KG1 (cell line): ENCODE data around the gene KIFAP3.
"Not testable (repeated sequence)": the region's sequence is repeated elsewhere in the genome, so short reads cannot be mapped to it uniquely, and the experiment has no call there.

Source experiments
- DNase-seq: peaks from one replicate; lab custom pipeline; 2025; lab: John Stamatoyannopoulos, UW

The KIFAP3 gene

DNA sequence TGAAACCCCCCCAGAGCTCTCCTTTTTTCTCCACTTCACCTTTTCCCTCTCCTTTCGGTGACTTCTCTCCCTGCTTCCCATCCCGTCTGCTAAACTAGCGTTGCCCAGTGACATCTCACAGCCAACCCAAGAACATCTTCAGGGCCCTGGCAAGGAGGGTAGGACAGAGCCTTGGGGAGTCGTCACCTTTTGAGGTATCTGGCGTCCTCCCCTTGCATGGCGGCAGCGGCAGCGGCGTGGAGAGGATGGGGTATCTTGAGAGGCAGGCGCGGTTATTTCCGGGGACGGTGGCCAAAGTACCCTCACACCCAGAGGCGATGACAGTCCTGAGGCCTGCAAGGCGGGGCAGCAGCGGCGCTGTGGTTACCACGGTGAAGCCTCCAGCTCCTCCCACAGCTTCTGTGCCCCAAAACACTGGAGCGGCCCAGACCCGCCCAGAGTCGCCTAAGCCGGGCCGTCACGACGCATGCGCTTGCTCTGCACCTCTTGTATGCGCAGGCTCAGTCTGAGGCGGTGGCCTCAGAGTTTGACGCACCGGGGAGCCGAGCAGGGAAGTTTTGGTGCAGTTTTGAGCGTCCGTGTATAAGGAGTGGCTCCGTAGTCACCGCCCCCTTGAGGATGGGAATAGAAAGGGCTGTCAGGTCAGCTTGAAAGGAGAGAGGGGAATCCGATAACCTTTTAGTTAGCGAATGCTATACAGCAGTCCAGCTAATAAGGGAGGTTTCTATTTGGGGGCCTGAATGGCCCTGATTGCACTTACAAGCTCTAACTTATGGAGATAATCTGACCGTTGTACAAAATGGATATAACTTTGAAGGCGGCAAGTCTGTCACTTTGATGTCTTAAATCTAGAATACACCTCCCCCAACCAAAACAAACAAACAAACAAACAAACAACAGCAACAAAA is at the start of gene KIFAP3:
Gene KIFAP3, minus strand, starts transcription at position 446 of the 908 bp plus-strand sequence. Its CDS starts 228 bp downstream, at position 218.
- DNase-seq: peak; percentile 95

DNA sequence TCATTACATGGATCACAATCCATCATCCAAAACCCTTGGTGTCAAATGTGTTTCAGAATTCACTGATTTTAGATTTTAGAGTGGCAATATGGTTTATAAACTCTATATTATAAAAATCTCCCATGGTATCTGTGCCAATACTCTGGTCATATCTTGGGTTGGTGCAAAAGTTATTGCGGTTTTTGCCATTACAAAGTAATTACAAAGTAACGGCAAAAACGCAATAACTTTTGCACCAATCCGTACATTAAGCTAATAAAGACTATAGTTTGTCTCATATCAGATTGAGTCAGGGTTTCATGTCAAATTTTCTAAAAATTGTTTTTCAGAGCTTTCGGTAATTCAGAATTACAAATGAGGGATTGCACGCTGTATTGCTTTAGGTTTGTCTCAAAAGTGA is 47.9 kb upstream of the KIFAP3 start:
- no peak for DNase-seq

- no peak for DNase-seq
Measured at GRCh38 chr1:170114906-170115305, 40.4 kb upstream of the KIFAP3 start.

GRCh38 chr1:170113140-170113539 is 38.6 kb upstream of the KIFAP3 start:
- DNase-seq: not testable (repeated sequence)

DNA sequence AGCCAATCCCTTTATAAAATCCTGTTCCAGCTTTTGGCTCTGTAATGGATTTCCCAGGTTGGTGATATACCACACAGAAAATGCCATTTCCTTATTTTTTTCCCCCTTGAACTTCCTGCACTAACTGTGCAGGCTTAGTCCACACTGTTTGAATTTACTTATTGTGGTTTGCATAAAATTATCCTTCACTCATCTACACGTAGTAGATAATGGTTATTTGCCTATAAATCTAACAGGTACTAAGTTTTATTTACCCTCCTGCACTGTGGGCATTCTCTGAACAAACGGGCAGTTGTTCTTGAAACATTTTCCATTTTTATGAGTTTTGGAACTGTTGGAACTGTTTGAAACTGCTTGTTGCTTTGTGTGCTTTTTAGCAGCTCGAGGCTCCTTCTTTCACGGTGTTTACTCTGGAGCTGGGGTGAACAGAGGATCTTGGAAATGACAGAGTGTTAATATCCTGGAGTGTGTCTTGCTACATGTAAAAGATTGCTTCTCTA is 23.0 kb upstream of the KIFAP3 start:
- DNase-seq: no peak

DNA sequence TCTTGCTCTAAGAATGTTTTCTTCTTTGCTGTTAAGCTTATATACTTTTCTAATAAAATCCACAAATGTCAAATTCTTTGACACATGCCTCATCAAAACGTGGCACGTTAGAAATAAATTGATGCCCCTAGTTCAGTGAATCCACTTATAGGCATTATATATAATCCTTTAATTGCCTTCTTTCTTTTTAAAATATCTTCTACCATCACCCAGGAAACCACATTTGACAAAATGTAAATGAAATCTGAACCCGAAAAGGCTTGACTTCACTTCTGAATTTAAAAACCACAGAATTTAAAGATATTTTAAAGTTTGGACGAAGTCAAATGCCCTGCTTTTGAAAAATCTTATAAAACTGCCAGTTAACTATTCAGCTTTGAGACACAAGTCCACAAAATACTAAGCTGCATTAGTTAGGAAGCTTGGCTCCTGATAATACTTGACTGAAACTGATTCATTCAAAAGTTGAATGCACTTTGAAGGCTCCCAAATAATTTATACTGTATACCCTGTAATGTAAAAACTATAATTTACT is 22.4 kb upstream of the KIFAP3 start:
- no peak for DNase-seq

- no peak for DNase-seq
Measured at GRCh38 chr1:170095976-170096748, 21.7 kb upstream of the KIFAP3 start.

GRCh38 chr1:170094697-170095616 is 20.5 kb upstream of the KIFAP3 start:
- not testable (repeated sequence) for DNase-seq

- DNase-seq: no peak
Measured at GRCh38 chr1:170086399-170087032, 12.0 kb upstream of the KIFAP3 start.

GRCh38 chr1:170085091-170085490 is 10.6 kb upstream of the KIFAP3 start:
- DNase-seq: no peak

- no peak for DNase-seq
Measured at GRCh38 chr1:170078610-170079189, 4.2 kb upstream of the KIFAP3 start.

DNA sequence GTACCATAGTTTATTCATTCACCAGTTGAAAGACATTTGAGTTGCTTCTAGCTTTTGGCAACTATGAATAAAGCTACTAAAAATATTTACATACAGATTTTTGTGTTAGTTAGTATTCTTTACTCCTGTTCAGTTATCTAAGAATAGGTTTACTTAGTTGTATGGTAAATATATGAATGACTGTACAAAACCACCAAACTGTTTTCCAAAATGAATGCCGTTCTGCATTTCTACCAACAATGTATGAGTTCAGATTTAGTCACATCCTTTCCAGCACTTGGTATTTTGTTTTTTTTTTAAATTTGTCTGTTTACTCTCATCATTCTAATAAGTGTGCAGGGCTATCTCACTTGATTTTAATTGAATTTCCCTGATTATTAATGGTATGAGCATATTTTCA is 3.4 kb upstream of the KIFAP3 start:
- DNase-seq: no peak

DNA sequence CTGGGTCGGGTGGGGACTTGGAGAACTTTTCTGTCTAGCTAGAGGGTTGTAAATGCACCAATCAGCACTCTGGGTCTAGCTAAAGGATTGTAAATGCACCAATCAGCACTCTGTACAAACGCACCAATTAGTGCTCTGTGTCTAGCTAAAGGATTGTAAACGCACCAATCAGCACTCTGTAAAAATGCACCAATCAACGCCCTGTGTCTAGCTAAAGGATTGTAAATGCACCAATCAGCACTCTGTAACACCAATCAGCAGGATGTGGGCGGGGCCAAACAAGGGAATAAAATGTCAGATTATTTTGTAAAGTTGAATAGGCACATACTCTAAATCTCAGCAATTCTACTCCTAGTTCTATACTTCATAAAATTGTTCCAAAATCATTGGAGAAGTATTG is 2.5 kb upstream of the KIFAP3 start:
- DNase-seq: not testable (repeated sequence)

- DNase-seq: no peak
Measured at GRCh38 chr1:170076199-170076598, 1.7 kb upstream of the KIFAP3 start.

DNA sequence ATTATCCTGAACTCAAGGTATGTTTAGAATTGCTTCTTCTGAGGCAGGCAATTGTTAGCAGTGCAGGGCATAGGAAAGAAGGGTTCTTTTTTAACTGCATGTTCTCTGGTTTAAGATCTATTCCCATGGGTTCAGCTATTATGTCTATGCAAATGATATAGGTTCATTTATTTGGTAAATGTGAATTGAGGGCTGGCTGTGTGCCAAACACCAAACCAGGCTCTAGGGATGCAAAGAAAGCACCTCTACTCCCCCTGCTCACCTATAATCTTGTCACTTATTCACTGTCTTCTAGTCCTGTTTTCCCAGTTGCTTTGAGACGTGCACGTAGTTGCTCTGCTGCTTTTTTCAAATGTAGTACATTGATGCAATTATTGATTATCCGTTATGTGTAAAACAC is 691 bp upstream of the KIFAP3 start:
- DNase-seq: no peak

DNA sequence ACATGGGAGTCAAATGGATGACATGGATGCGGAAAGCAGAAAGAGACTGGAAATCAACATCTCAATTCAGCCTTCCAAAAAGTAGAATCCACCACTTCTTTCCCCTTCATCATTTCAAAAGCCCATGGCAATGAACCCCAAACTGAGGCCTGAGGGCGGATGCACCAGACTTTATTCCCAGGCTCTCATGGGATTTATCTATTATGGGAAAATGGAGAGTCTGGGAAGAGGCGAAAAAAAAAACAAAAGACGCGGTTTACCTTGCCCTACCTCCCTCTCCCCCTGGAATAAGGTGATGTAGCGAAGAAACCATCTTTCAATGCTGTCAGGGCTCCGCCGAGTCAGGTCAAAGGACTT is 624 bp downstream of the KIFAP3 start:
- DNase-seq: no peak

DNA sequence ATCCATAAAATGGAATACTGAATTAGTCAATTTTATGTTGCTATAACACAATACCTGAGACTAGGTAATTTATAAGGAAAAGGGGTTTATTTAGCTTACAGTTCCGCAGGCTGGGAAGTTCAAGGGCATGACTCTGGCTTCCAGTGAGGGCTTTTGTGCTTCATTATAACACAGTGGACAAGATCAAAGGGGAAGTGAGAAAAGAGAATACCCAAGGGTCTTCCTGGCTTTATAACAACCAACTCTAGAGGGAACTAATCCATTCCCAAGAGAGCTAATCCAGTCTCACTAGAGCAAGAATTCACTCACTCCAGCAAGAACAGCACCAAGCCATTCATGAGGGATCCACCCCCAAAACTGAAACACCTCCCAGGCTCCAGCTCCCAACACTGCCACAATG is 3.1 kb downstream of the KIFAP3 start:
- no peak for DNase-seq

GRCh38 chr1:170068923-170069322 is 5.6 kb downstream of the KIFAP3 start:
- DNase-seq: no peak

GRCh38 chr1:170067253-170067819 is 7.2 kb downstream of the KIFAP3 start:
- DNase-seq: no peak

DNA sequence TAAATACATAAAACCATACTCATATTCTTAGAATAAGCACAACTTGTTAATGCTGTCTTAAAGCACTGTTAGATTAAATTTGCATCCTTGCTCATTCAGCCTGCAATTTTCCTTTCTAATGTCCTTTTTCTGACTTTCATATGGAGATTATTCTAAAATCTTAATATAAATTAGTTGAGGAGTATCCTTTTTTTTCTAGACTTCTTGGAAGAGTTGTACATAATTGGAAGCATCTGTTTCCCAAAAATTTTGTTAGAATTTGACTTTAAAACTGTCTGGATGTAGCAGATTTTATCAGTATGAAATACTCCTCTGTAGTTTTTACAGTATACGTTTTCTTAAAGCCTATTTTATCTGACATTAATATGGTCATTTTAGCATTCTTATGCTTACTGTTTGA is 9.7 kb downstream of the KIFAP3 start:
- no peak for DNase-seq
